ENCODE results near the gene B3GNT2. TPM values are rescaled to one million over a fixed set of nuclear protein-coding genes. Genes with fewer than 3 reads are reported as not detected.

The B3GNT2 gene
- total and polyA plus RNA-seq, 2 experiments from 2014 or later, result 35.5 to 70.4 TPM

- TF ChIP-seq ZNF462 (CRISPR knock-in tag; IDR thresholded peaks at IDR 0.05) (no peak), ETS1 (IDR thresholded peaks at IDR 0.05) (no peak), EZH2phosphoT487 (IDR thresholded peaks at IDR 0.05; ENCODE audit: unreplicated experiment) (no peak), EZH2 (IDR thresholded peaks at IDR 0.05; ENCODE audit: low read depth, unreplicated experiment) (no peak)
Measured at GRCh38 chr2:62192811-62193210, 3.1 kb upstream of the B3GNT2 start (continued).

GRCh38 chr2:62194558-62195420, 1.1 kb upstream of the B3GNT2 start:
- Histone ChIP-seq H2AFZ (peak overlapping the region; percentile 96), H3K9me2 (ENCODE audit: insufficient read depth) (peaks cover 6% of the 10 kb centered on the region; the same call in 1 of the 2 replicates), H3K27ac (ENCODE audit: low read depth) (peak overlapping the region; percentile 79; the same call in 1 of the 2 replicates), H3K79me2 (replicated peaks; ENCODE audit: insufficient read depth) (peaks cover 35% of the 10 kb centered on the region), H3K4me1 (ENCODE audit: insufficient read depth) (peaks cover 30% of the 10 kb centered on the region), H3F3A (replicated peaks; ENCODE audit: low read depth) (peaks cover 10% of the 10 kb centered on the region; the same call in 1 of the 2 replicates), H3K36me3 (ENCODE audit: insufficient read depth) (no peaks in the 10 kb centered on the region), H3K4me3 (peak overlapping the region; percentile 99), H3K4me2 (peak overlapping the region; percentile 97), H4K20me1 (replicated peaks; ENCODE audit: insufficient read depth) (peaks cover 26% of the 10 kb centered on the region), H3K27me3 (ENCODE audit: insufficient read depth) (no peaks in the 10 kb centered on the region)
- H3K9me3 Mint-ChIP-seq, result peaks cover 7% of the 10 kb centered on the region; the same call in 2 of the 3 replicates
- TF ChIP-seq NANOG (IDR thresholded peaks at IDR 0.05; ENCODE audit: borderline replicate concordance) (no peak), ZNF331 (CRISPR knock-in tag; IDR thresholded peaks at IDR 0.05; ENCODE audit: low read depth) (no peak), JUNB (IDR thresholded peaks at IDR 0.05; ENCODE audit: unreplicated experiment) (no peak)
- H3K36me3 Mint-ChIP-seq (ENCODE audit: low read depth), result peaks cover 6% of the 10 kb centered on the region; the same call in 1 of the 3 replicates
- H3K4me1 Mint-ChIP-seq, result peaks cover 23% of the 10 kb centered on the region
- ATAC-seq (peak; percentile 16), DNase-seq (ENCODE audit: low spot score) (peak; percentile 55)
- H3K27ac Mint-ChIP-seq, result no peak overlapping the region
- H3K27me3 Mint-ChIP-seq (ENCODE audit: insufficient read depth, low read depth, poor library complexity), result peaks cover 15% of the 10 kb centered on the region
- peak overlapping the region; percentile 72 for H3K4me3 Mint-ChIP-seq
